Stomach (tissue), 9 donors: ENCODE data around the gene ATP9B. TPM values are rescaled to one million over a fixed set of nuclear protein-coding genes. Genes with fewer than 3 reads are reported as not detected.

ENCODE experiments used
- DNase-seq, 2 donors: peaks; one replicate each; pipeline versions ENCODE4 v3.0.0 to v3.0.0-alpha.2; 2013 to 2019
- H3K27ac ChIP-seq, 5 donors: fragments of 200-600 bp in 4 of 5; sonication (generic) in 4 of 5; one replicate each; pipeline ENCODE4 v1.5.1; 2013 to 2019; ENCODE audit warnings: mild to moderate bottlenecking in 1 of 5, moderate library complexity in 1 of 5
- H3K27me3 ChIP-seq, 3 donors: fragments of 200-600 bp; sonication (generic); one replicate each; pipeline ENCODE4 v1.5.1; 2017 to 2019; ENCODE audit warnings: mixed run types in 1 of 3
- H3K36me3 ChIP-seq, 4 donors: fragments of 200-600 bp; sonication (generic); 1 replicate in 3 of 4; 2 replicates in 1 of 4; pipeline ENCODE4 v1.5.1; 2016 to 2019
- H3K4me1 ChIP-seq, 4 donors: fragments of 200-600 bp; sonication (generic); one replicate each; pipeline ENCODE4 v1.5.1; 2016 to 2019
- H3K4me3 ChIP-seq, 4 donors: fragments of 200-600 bp; sonication (generic) in 3 of 4; one replicate each; pipeline ENCODE4 v1.5.1; 2016 to 2019; ENCODE audit warnings: mild to moderate bottlenecking in 1 of 4
- H3K9me3 ChIP-seq, 4 donors: fragments of 200-600 bp; sonication (generic); one replicate each; pipeline ENCODE4 v1.5.1; 2016 to 2019
- CTCF ChIP-seq, 7 experiments: fragments of 450-650 bp in 4 of 7; fragments of 200-600 bp in 3 of 7; sonication (generic) in 3 of 7; IDR thresholded peaks; one replicate each; pipeline ENCODE4 v1.5.1; 2016 to 2019; ENCODE audit warnings: antibody characterized with exemption in 7 of 7, control low read depth in 2 of 7, mild to moderate bottlenecking in 1 of 7
- EP300 ChIP-seq: sonication (generic); formaldehyde crosslinking; IDR thresholded peaks from one replicate; pipeline ENCODE4 v1.6.1; 2017; ENCODE audit warnings: antibody characterized with exemption
- POLR2A ChIP-seq, 4 donors: fragments of 450-650 bp; IDR thresholded peaks; one replicate each; pipeline ENCODE4 v1.6.1; 2016; ENCODE audit warnings: antibody characterized with exemption in 4 of 4, control low read depth in 2 of 4, mild to moderate bottlenecking in 1 of 4, moderate library complexity in 1 of 4
- POLR2AphosphoS5 ChIP-seq, 3 donors: sonication (generic); formaldehyde crosslinking; IDR thresholded peaks; one replicate each; pipeline ENCODE4 v1.6.1; 2016; ENCODE audit warnings: antibody characterized with exemption in 3 of 3
- WGBS, 5 donors: extraction: QIAGEN DNeasy Blood & Tissue Kit in 3 of 5; methylation state at CpG; one replicate each; pipeline versions ENCODE4 v1.1.5 to v1.1.7; 2013 to 2018; 5-methylcytosine and 5-hydroxymethylcytosine counted together
- intact Hi-C: fragments of 100-400 bp; cut with DNase I; formaldehyde crosslinking; loops from one replicate; pipeline ENCODE4 v1.15.1; 2023; ENCODE audit warnings: low total_unique reads
- polyA plus RNA-seq, 3 donors: library from polyadenylated mRNA; stranded (reverse); fragments of 200-250 nt; gene quantifications; one replicate each; pipeline ENCODE4 v1.2.3, GENCODE V29; 2013
- total RNA-seq, 5 donors: library from RNA; depleted of rRNA; stranded (reverse); fragments of >200 nt; gene quantifications; one replicate each; pipeline versions ENCODE4 v1.1.0 to v1.2.3, GENCODE V29; 2014 to 2016
- donor health status: healthy with polysubstance abuse.
- donor health status: Bipolar disorder and iron deficiency.
- donor health status: healthy.

Gene ATP9B
- total and polyA plus RNA-seq, 8 donors: 10.6 to 128 (median 34.9) TPM

GRCh38 chr18:79302120-79302519 lies 232.9 kb downstream of the ATP9B start:
- TF ChIP-seq CTCF (IDR thresholded peaks at IDR 0.05) (no peak), POLR2AphosphoS5 (IDR thresholded peaks at IDR 0.05) (no peak), EP300 (no peak), POLR2A (IDR thresholded peaks at IDR 0.05) (no peak)
- intact Hi-C loops: no loop called here
- no peak for DNase-seq
- H3K36me3 ChIP-seq: peaks cover 6 to 66% (median 61%) of the 10 kb centered on the region in 4 donors
- no peaks in the 10 kb centered on the region for H3K4me1 ChIP-seq
- WGBS, 5 donors: 87 to 96% (median 90%) methylated on average over 15 of the region's 15 CpGs
- no peak overlapping the region for H3K27ac ChIP-seq
- H3K27me3 ChIP-seq: no peaks in the 10 kb centered on the region
- no peak overlapping the region for H3K4me3 ChIP-seq
- H3K9me3 ChIP-seq: no peaks in the 10 kb centered on the region

- peaks cover 6 to 68% (median 54%) of the 10 kb centered on the region in 4 donors for H3K36me3 ChIP-seq
- no peaks in the 10 kb centered on the region for H3K4me1 ChIP-seq
- H3K4me3 ChIP-seq: no peak overlapping the region
- DNase-seq: no peak
- H3K27me3 ChIP-seq: no peaks in the 10 kb centered on the region
- H3K27ac ChIP-seq: no peak overlapping the region
- WGBS, 5 donors: 91 to 98% (median 94%) methylated on average over 9 of the region's 9 CpGs
- no peaks in the 10 kb centered on the region for H3K9me3 ChIP-seq
- intact Hi-C loops: no loop called here
- TF ChIP-seq EP300: no peak
- TF ChIP-seq POLR2A (IDR thresholded peaks at IDR 0.05): no peak
- TF ChIP-seq CTCF (IDR thresholded peaks at IDR 0.05): no peak
- TF ChIP-seq POLR2AphosphoS5 (IDR thresholded peaks at IDR 0.05): no peak
Observed at GRCh38 chr18:79305911-79306310, 236.7 kb downstream of the ATP9B start.

- TF ChIP-seq CTCF (IDR thresholded peaks at IDR 0.05): no peak
- TF ChIP-seq POLR2AphosphoS5 (IDR thresholded peaks at IDR 0.05): no peak
- no peak for TF ChIP-seq POLR2A (IDR thresholded peaks at IDR 0.05)
- no peak for TF ChIP-seq EP300
- intact Hi-C loops: no loop called here
Observed at GRCh38 chr18:79309614-79310358, 240.6 kb downstream of the ATP9B start.

DNA sequence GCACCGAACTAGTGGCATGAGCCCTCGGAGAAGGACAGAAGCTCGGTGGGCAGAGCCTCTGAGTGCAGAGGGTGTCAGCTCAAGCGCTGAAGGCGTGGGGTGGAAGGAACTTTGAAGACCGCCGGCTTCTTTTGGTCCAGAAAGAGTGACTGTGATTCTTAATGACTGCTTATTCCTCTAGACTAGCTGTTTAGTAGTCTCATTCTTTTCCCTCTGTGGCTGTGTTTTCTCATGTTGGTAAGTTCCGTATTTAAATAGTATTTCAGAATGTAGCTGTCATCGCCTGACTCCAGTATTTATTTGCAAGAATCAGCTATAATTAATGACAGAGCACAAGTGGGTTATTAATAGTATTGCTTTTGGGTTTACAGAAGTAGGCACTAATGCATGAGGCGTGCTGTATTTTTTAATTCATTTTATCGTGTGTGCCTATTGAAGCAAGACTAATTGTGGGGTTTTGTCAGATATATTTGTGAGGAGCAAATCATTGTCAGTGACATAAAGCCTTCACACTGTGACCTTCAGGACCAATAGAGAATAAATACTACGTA lies 245.7 kb downstream of the ATP9B start:
- no peak for TF ChIP-seq POLR2AphosphoS5 (IDR thresholded peaks at IDR 0.05)
- no peak for TF ChIP-seq EP300
- no peak for TF ChIP-seq POLR2A (IDR thresholded peaks at IDR 0.05)
- no peak for TF ChIP-seq CTCF (IDR thresholded peaks at IDR 0.05)
- Histone ChIP-seq H3K4me1 (no peaks in the 10 kb centered on the region), H3K27me3 (no peaks in the 10 kb centered on the region), H3K9me3 (peaks cover 0 to 7% (median 2%) of the 10 kb centered on the region in 4 donors), H3K36me3 (peaks cover 6 to 47% (median 36%) of the 10 kb centered on the region in 4 donors), H3K27ac (no peak overlapping the region), H3K4me3 (no peak overlapping the region)
- intact Hi-C loops: no loop called here
- WGBS, 5 donors: 91 to 96% (median 95%) methylated on average over 12 of the region's 12 CpGs
- DNase-seq: no peak

More at GRCh38 chr18:79309614-79310358, 240.6 kb downstream of the ATP9B start:
- Histone ChIP-seq H3K9me3 (no peaks in the 10 kb centered on the region), H3K36me3 (peaks cover 10 to 61% (median 57%) of the 10 kb centered on the region in 4 donors), H3K4me3 (no peak overlapping the region), H3K27me3 (no peaks in the 10 kb centered on the region), H3K27ac (peak overlapping the region in 1 of 5 donors; percentile 8), H3K4me1 (no peaks in the 10 kb centered on the region)
- WGBS, 5 donors: 70 to 89% (median 82%) methylated on average over 11 of the region's 11 CpGs
- DNase-seq: no peak
